SK-MEL-5 (cell line): Measurements from ENCODE around the gene PTCHD1. TPM values are rescaled to one million over a fixed set of nuclear protein-coding genes. Genes with fewer than 3 reads are reported as not detected.

Experiments used
- DNase-seq: peaks from one replicate; pipeline ENCODE4 v3.0.0-alpha.2; 2016; ENCODE audit warnings: low read depth, low spot score
- in situ Hi-C: cut with HindIII; loops from 2 replicates; pipeline ENCODE4 v1.10.0; 2016; ENCODE audit warnings: low sequenced_read_pairs, high pct_unique_total_duplicates, low pct_unique_long_range_greater_than_20kb
- polyA plus RNA-seq, 2 experiments: library from polyadenylated mRNA; depleted of rRNA; stranded (reverse); fragments of >200 nt; gene quantifications; 2 replicates each; pipeline ENCODE4 v1.2.3, GENCODE V29; 2015
- total RNA-seq: library from RNA; depleted of rRNA; stranded (reverse); fragments of >200 nt; shearing (Covaris generic); gene quantifications from 2 replicates; pipeline ENCODE4 v1.2.3, GENCODE V29; 2014; rRNA removed

PTCHD1 gene
- 0.03 TPM in 2 replicates for total RNA-seq
- polyA plus RNA-seq (2015; cell fraction: cytosol; rRNA removed): 0.01 TPM in 1 of 2 replicates, not detected in the other
- polyA plus RNA-seq (2015; cell fraction: nucleus; rRNA removed): 0.02 TPM in 1 of 2 replicates, not detected in the other

GRCh38 chrX:23334848-23335599, at the start of gene PTCHD1:
PTCHD1 (plus strand) TSS chrX:23334849; CDS start chrX:23334876, 27 bp downstream.
- DNase-seq: no peak
- in situ Hi-C loops: no loop called here

- in situ Hi-C loops: no loop called here
- DNase-seq: no peak
Measured at GRCh38 chrX:23286731-23287130, 47.9 kb upstream of the PTCHD1 start.

DNA sequence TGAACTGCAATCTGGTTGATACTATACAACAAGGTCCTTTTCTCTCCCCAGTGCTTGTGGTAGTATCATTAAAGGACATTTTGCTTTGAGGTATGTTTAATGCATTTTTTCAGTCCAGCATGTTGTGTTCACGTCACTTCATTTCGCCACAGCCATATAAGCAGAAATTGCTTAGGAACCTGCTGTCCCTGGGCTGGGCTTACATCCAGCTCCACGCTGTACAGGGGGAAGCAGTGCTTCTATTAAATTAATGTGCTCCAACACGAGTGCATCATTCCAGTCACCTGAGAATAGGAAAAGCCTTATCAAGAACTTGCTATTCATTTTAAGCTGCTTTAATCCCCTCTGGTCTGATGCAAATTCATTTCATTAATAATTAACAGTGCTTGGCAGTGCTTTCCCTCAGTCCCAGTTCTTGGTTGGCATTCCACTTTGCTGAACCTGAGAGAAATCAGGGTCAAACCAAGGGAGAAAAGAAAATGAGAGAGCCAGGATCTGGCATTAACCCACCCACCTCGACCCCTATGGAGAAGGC, 47.4 kb upstream of the PTCHD1 start:
- in situ Hi-C loops: no loop called here
- DNase-seq: no peak

DNA sequence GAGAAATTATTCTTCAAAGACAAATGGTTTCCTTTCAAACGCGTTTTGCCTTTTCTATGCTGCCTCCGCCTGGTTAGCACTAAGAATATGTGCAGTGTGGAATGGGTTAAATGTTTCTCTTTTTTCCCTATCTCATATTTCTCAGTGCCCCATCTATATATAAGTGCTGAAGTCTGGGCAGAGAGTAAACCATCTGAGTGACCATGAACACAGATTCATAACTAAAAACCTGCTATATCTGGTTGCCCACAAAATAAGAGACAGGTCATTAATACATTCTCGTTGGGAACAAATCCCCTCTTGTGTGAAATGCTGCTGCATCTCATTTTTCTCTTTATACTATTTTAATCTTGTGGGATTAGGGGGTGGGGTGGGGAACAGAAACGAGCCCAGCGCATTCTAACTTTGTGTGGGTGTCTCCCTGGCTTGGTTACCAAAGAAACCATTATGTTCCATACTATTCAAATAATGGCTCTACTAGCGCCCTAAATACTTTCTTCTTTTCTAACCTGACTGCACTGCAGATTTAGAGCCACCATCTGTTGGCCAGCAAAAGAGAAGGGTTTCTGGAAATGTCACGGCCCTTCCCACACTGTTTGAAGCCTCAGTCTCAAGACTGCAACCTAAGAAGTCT, 42.2 kb upstream of the PTCHD1 start:
- in situ Hi-C loops: no loop called here
- no peak for DNase-seq

- in situ Hi-C loops: no loop called here
- DNase-seq: no peak
Measured at GRCh38 chrX:23292988-23293651, 41.5 kb upstream of the PTCHD1 start.

- DNase-seq: no peak
- in situ Hi-C loops: no loop called here
Measured at GRCh38 chrX:23304881-23305280, 29.8 kb upstream of the PTCHD1 start.

GRCh38 chrX:23311731-23312130, 22.9 kb upstream of the PTCHD1 start:
- DNase-seq: no peak
- in situ Hi-C loops: no loop called here

- no peak for DNase-seq
- in situ Hi-C loops: no loop called here
Measured at GRCh38 chrX:23312136-23312535, 22.5 kb upstream of the PTCHD1 start.

GRCh38 chrX:23317799-23318724, 16.6 kb upstream of the PTCHD1 start:
- peak; percentile 25 for DNase-seq

GRCh38 chrX:23327104-23327503, 7.5 kb upstream of the PTCHD1 start:
- in situ Hi-C loops: no loop called here
- DNase-seq: no peak

More at GRCh38 chrX:23317799-23318724, 16.6 kb upstream of the PTCHD1 start:
- in situ Hi-C loops: no loop called here

DNA sequence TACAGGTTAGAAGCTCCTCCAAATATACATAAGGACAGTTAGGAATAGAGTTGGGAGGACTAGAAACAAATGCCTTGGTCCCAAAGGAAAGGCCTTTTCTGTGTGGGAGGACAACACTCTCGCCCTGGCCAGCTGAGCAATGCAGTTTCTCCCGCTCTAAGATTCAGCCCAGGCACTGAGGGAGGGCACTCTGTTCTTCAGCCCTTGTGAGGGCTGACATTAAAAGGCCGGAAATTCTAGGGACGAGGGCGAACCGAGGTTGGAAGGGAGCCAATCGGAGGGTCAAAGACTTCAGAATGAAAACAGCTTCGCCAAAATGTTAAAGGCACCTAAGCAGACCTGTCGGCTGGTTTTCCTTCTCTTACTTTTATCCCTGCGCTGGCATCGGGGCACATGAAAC, 2.9 kb upstream of the PTCHD1 start:
- in situ Hi-C loops: no loop called here
- no peak for DNase-seq

GRCh38 chrX:23332101-23332887, 2.4 kb upstream of the PTCHD1 start:
- DNase-seq: no peak
- in situ Hi-C loops: no loop called here

DNA sequence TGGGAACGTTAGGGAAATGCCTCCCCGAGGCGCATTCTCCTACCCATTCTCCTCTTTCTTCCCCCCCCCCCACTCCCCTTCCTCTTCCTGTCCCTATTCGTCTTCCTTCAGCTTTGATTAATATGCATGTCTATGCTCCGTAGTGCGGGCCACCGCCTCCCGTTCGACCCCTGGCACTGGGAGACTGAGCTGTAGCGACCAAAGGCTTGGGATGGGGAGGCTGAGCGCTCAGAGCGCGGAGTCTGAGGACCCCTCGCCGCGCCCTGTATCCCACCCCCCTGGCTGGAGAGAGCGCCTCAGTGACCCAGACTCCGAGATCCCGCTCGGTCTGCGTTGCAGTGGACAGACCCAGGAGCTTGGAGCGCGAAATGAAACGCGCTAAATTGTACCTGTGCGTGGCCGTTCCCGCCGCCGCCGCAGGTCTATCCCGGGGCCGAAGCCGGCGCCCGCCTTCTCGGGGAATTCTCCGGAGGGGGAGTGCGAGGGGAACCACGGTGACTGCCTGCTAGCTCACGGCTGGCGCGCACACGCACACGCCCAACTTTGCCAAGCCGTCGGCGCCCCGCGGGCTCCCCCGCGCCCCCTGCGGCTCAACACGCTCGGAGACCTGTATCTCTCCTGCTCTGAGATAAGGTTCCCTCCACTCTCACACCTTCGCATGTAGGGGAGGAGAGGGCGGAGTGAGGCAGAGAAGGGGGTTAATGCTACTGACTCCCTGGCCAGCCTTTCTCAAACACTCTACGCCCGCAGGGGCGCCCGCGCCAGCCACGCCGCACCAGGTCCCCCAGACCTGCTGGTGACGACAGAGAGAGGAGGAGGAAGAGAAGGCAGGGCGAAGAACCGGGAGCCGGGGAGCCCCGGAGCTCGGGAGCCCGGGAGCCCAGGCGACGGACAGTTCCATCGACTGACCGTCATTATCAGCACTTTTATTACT, 1.5 kb upstream of the PTCHD1 start:
- in situ Hi-C loops: no loop called here
- no peak for DNase-seq

- no peak for DNase-seq
- in situ Hi-C loops: no loop called here
Measured at GRCh38 chrX:23333842-23334520, 668 bp upstream of the PTCHD1 start.

DNA sequence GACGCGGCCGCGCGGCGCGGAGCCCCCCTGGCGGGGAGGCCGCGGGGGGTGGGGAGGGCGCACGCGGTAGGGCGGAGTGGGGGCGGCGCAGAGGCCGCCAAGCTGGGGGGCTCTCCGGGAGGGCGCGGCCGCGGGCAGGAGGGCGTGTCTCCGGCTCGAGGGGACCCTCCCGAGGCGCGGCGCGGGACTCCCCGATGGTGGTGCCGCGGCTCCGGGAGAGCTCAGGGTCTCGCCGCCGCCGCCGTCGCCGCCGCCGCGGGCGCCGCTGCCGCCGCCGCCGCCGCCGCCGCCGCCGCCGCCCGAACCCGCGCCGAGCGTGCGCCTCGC, 165 bp upstream of the PTCHD1 start:
- no peak for DNase-seq
- in situ Hi-C loops: no loop called here
